AG20443 (cell line): ENCODE measurements around the gene SAMD10.
"Not testable (repeated sequence)": the region's sequence is repeated elsewhere in the genome, so short reads cannot be mapped to it uniquely, and the experiment has no call there.

Experiments
- DNase-seq: peaks from one replicate; pipeline ENCODE4 v3.0.0; 2012; ENCODE audit warnings: low spot score, mixed read lengths

Gene SAMD10

DNA sequence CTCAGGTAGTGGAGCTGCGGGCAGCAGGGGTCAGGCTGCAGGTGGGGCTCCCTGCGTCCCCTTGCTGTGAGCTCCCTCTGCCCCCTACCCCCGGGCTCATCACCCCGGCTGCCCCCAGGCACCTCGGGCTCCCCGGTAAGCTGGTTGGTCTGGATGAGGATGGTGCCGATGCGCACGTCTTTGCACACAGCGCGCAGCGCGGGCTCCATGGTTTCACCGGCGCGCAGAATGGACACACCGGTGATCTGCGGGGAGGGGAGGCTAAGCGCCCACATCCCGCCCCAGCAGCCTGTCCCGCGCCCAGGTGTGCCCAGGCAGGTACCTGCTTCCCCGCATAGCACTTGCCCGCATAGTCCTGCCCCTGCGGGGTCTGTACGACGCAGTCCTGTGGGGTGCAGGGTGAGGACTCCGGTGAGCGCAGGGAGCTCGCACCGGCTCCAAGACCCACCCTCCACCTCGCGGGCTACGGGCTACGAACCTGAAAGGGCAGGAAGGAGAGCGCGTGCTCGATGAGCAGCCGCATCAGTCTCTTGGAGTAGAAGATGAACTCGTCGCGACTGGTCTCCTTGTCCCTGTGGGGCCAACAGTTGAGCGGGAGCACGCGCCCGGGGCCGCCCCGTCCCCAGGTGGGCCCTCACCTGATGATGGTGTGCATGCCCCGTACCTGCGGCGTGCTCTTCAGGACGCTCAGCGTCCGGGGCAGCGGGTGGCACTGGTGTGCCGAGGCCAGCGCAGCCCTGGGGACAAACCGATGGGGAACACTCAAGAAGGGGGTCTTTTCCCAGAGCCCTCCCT, 38.8 kb downstream of the SAMD10 start:
- DNase-seq, result no peak

DNA sequence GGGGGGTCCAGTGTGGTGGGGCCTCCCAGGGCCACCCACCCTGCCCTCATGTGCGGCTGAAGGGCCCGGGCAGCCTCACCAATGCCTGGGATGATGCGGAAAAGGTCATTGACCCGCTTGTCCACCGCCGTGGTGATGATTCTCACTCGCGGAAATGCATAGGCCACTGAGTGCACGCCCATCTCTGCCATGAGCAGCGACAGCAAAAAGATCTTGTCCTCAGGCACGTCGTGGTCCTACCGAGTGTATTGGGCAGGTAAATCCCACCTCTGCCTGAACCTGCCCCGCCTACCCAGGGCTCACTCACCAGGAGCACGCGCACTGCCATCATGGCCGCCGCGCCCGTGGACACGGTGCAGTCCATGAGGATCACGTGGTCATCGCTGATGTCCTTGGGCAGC, 39.4 kb downstream of the SAMD10 start:
- DNase-seq, result no peak

DNA sequence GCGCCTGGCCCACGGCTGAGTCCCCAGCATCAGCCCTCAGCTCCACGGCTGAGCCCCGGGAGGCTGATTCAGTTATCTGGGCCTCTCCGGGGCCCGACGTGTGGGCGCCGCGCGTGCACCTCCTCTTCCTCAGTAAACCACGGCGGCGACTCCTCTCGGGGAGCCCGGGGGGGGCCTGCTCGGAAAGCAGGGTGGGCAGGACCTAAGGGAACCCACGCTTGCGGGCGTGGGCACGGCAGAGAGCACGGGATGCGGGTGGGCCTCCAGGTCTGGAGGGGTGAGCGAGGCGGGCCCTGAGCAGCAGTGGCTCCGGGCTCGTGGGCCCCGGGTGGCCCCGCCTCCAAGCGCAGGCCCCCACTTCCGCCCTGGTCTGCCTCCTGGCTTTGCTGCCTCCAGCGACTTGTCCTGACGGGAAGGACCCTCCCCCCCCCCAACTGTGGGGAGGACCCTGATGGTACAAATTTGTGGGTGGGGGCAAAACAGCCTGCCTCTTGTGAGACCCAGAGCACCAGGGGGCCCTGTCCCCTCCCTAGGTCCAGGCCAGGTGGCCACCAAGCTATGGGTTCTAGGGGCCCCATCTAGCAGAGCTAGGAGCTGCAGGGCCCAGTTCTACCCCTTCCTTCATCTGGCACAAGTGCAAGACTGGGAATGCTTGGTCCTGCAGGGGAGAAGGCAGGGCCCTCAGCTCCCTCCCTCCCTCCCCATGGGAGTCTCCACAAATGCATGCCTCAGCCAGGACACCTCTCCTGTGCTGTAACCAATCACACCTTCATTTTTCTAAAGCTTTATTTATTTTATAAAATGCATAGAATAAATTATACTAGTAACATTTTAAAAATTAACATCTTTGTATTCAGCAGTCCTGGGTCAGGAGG, 40.1 kb downstream of the SAMD10 start:
- no peak for DNase-seq

DNA sequence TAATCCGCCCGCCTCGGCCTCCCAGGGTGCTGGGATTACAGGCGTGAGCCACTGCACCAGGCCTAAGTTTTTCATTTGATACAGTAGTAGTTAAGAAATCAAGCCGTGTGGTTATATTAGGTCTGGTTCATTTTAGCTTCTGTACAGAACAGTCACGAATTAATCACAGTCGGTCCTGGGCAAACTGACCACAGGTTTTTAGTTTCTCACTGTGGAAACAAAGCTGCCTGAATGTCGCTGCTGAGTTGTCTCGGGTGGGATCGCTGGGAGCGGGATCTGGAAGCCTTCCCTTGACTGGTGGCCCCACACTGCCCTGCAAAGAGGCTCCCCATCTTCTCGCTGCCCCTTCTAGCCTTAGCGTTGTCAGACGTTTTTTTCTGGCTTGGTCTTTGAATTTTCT, 41.8 kb downstream of the SAMD10 start:
- DNase-seq, result no peak

DNA sequence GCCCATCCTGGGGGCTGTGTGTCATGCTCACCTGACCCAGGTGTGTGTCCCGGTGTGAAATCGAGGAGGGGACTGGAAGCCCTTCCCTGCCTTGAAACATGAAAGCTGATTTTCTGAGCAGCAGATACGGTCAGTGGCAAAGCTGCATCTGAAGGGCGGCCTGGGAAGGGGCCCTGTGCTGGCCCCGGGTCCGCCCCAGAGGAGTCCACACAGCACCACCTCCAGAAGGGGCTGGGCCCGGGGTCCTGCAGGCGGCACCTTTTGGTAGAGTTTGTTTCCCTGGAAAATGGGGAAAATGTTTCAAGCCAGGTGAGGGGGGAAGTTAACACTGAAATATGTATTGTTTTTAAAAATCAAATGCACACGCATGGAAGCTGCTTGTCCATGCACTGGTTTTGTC, 44.0 kb downstream of the SAMD10 start:
- no peak for DNase-seq

DNA sequence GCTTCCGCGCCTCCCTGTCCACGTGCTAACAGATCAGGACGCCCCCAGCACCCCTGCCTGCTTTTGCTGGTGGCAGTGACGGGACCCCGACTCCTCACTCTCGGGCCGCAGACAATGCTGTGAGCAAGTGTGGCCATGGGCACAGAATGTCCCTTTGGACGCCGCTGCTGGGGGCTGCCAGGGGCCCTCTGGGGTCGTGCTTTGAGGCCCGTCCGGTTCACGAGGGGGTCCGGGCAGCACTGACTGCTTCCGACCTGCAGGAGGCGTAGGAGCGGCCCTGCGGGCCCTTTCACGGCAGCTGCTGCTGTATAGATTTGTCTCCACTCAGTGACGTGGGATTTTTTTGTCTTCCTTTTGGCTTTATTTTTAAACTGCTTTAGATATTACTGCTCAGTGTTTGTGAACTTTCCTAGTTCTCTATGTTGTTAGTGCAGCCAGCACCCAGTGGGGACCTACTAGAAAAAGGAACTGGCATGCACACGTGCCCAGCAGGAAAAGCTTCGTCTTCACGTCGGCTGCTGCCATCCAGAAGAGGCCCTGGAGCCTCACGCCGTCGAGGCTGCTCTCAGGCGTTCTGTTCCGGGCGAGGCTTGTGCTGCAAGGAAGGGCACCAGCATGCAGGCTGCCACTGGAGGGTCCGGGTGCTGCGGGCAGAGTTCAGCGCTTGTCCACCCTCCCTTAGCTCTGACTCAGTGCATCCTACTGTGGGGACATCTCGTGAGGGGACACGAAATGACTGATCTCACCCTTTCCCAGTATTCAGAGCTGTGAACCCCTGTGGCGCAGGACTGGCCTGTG, 45.0 kb downstream of the SAMD10 start:
- no peak for DNase-seq

DNA sequence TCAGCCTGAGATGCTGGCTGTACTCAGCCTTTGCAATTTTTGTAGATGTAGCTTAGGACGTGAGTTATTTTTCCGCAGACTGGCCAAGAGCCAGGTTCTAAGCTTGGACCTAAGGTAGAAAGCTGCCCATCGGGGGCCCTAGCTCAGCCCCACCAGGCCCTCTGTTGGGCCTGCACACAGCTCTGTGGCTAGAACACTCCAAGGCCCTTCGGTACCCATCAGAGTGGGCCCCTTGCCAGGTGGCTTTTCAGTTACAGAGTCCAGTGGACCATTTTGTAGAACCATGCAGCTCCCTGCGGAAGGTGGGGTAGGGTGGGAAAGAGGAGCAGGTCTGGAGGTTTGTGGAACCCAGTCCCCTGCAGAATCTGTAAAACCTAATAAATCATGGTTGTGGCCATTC, 45.8 kb downstream of the SAMD10 start:
- no peak for DNase-seq

DNA sequence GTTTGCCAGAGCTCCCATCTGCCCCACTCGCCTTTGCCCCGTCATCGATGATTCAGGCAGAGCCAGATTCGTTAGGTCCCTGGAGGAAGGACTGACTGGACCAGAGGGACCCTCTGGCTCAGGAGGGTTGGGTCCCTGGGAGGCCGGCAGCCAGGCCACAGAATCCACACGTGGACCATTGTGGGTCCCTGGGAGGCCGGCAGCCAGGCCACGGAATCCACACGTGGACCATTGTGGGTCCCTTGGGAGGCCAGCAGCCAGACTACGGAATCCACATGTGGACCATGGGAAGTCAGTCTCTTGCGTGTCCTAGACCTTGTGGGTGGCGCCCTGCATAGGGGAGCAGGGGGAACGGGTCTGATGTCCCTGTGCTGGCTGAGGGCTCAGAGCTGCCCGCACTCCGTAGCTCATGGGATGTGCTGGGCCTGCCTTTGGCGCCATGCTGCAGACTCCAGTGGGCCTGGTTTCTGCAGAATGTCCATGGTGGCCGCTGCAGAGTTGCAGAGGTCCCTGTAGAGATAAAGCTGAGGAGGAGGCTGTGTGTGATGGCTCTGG, 46.8 kb downstream of the SAMD10 start:
- DNase-seq, result no peak

DNA sequence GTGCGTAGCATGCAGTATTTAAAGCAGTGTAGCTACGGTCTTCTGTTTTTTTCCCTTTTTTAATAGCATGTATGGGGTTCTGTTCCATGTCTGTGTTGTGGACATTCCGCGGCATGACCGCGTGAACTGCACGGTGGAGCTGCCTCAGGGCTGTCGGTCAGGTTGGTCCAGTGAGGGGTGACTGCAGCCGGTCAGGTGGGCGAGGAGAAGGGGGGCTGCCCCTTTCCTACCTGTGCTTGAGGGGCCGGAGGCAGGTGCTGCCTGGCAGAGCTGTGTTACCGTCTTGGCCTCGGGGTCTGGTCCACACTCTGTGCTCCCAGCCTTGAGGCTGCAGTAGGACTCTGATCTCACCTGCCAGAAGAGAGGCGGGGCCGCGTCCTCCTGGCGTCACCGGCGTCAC, 47.7 kb downstream of the SAMD10 start:
- DNase-seq, result no peak

DNA sequence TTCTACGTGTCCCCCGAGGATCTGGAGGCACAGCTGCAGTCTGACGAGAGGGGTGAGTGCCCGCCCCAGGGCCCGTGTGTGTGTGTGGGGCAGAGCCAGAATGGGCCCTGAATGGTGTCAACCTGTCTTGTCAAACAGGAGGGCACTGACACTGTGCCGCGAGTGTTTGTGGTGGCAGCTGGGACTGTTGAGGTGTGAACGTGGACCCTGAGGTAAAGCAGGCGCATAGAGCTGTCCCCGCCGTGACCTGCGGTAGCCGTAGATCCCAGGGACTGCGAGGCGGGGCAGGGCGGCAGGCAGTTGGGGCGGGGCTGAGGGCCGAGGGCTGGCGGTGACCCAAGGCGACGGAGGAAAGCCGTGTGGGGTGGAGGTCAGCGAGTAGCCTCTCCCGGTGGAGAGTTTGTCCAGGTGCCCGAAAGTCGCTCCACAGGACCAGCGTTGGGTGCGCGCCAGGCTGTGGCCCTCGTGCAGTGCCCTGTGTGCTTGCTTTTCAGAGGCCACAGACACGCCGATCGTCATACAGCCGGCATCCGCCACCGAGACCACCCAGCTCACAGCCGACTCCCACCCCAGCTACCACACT, 48.4 kb downstream of the SAMD10 start:
- no peak for DNase-seq

DNA sequence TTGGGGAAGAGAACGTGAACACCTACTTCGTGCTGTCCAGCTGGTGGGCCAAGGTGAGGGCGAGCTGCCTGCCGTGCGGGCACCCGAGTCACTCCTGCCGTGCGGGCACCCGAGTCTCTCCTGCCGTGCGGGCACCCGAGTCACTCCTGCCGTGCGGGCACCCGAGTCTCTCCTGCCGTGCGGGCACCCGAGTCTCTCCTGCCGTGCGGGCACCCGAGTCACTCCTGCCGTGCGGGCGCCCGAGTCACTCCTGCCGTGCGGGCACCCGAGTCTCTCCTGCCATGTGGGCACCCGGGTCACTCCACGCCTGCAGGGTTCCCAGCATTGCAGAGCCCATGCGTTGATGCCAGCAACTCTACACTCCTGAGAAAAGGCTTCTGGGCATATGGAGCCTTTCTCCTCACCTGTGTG, 50.0 kb downstream of the SAMD10 start:
- not testable (repeated sequence) for DNase-seq

DNA sequence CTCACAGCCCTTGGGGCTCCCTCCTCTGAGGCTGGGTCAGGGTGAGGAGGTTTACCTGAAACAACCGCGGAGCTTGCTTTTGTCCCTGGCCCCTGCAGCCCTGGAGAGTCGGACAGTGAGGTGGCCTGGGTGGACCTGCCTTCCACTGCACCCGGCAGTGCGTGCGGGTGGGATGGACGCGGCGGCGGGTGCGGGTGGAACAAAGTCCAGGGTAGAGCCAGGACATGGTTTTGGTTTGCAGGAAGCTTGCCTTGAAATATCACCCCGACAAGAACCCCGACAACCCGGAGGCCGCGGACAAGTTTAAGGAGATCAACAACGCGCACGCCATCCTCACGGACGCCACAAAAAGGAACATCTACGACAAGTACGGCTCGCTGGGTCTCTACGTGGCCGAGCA, 50.4 kb downstream of the SAMD10 start:
- no peak for DNase-seq

DNA sequence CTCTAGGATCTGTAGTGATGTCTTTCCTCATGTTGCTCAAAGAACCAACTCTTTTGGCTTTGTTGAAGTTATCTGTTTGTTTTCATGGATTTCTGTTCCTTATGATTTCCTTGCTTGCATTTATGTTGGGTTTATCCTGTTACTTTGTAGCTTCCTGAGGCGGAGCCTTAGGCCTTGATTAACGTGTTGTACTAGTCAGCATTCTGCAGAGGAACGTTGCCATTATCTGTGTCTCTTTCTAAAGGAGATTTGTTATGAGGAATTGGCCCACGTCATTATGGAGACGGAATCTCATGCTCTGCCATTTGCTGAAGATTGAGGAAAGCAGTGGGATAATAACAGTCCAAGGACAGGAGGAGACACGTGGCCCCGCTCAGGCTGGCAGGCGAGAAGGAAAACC, 53.1 kb downstream of the SAMD10 start:
- no peak for DNase-seq

DNA sequence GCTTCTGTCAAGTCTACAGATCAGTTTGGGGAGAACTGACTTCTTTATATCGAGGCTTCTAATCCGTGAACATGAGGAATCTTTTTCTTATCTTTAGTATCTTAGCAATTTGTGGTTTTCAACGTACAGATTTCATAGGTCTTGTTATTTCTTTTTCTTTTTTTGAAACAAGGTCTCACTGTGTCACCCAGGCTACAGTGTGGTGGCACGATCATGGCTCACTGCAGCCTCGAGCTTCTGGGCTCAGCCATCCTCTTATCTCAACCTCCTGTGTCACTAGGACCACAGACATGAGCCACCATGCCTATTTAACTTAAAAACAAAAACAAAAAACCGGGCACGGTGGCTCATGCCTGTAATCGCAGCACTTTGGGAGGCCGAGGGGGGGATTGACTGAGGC, 55.2 kb downstream of the SAMD10 start:
- DNase-seq, result no peak
